Measurements from ENCODE around the gene ISOC2.

Gene ISOC2

GRCh38 chr19:55406826-55407549 is 54.5 kb downstream of the ISOC2 start:
- no peak for DNase-seq (ENCODE audit: low read depth in 2 of 2)

GRCh38 chr19:55406091-55406825 is 55.2 kb downstream of the ISOC2 start:
- no peak for DNase-seq (ENCODE audit: low read depth in 2 of 2)

DNA sequence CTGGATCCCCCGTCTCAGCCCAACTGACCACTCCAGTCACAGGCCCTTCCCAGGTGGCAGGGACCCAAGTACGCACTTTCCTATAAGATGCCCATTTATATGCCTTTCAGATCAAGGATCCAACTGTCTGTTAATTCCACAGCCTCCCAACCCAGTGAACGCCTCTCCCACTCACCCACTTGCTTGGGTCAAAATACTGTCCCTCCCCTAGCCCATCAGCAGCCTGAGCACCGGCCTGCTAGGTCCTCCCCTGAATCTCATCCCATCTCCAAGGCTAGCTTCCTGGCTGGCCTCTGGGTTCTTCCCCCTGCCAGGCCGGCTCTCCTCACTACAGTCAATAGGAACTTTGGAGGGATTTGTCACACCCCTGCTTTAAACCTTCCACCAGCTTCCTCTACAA is 55.8 kb downstream of the ISOC2 start:
- no peak for DNase-seq (ENCODE audit: low read depth in 2 of 2)

Measured in stimulated activated CD8-positive, alpha-beta memory T cell treated with anti-CD3 and anti-CD28 coated beads, Interleukin-2, amount 100 ng/mL, for 48 hours (primary cell).